ENCODE measurements around the gene LRRC72. TPM values are rescaled to one million over a fixed set of nuclear protein-coding genes. Genes with fewer than 3 reads are reported as not detected.
A peak's percentile ranks its signal among the peaks of the same experiment; 100 is the strongest.

The LRRC72 gene
- total and polyA plus RNA-seq, 4 donors, result not detected

GRCh38 chr7:16554518-16555236 lies 28.1 kb downstream of the LRRC72 start:
- DNase-seq (no peak), ATAC-seq (ENCODE audit: insufficient read depth, low FRiP score) (no peak)
- 85 to 88% methylated on average over 10 of the region's 10 CpGs for WGBS, 2 donors
- no peak for TF ChIP-seq CTCF (IDR thresholded peaks at IDR 0.05; ENCODE audit: control extremely low read depth, extremely low read depth)
- Histone ChIP-seq H3K9me3 (ENCODE audit: control insufficient read depth in 4 of 4, insufficient read depth in 3 of 4, low read length in 3 of 4) (no peaks in the 10 kb centered on the region), H3K27me3 (ENCODE audit: control insufficient read depth in 3 of 3, insufficient read depth in 3 of 3, low read length in 2 of 3) (no peaks in the 10 kb centered on the region), H3K9ac (ENCODE audit: insufficient read depth in 1 of 2, low read length in 2 of 2) (no peak overlapping the region), H3K4me1 (ENCODE audit: control insufficient read depth in 5 of 5, insufficient read depth in 5 of 5, low read length in 5 of 5) (no peaks in the 10 kb centered on the region), H3K27ac (ENCODE audit: low read depth in 1 of 2, low read length in 1 of 2) (peak overlapping the region in 1 of 2 donors; percentile 77), H3K36me3 (ENCODE audit: control insufficient read depth in 4 of 4, insufficient read depth in 4 of 4, low read length in 4 of 4) (no peaks in the 10 kb centered on the region), H3K4me3 (no peak overlapping the region)

- WGBS, 2 donors, result 69 to 94% methylated on average over 2 of the region's 2 CpGs
- DNase-seq (no peak), ATAC-seq (ENCODE audit: insufficient read depth, low FRiP score) (no peak)
- H3K27ac ChIP-seq (ENCODE audit: low read depth in 1 of 2, low read length in 1 of 2), result no peak overlapping the region
- H3K9me3 ChIP-seq (ENCODE audit: control insufficient read depth in 4 of 4, insufficient read depth in 3 of 4, low read length in 3 of 4), result no peaks in the 10 kb centered on the region
- no peaks in the 10 kb centered on the region for H3K27me3 ChIP-seq (ENCODE audit: control insufficient read depth in 3 of 3, insufficient read depth in 3 of 3, low read length in 2 of 3)
- no peak overlapping the region for H3K4me3 ChIP-seq
- H3K36me3 ChIP-seq (ENCODE audit: control insufficient read depth in 4 of 4, insufficient read depth in 4 of 4, low read length in 4 of 4), result no peaks in the 10 kb centered on the region
- no peak for TF ChIP-seq CTCF (IDR thresholded peaks at IDR 0.05; ENCODE audit: control extremely low read depth, extremely low read depth)
- no peak overlapping the region for H3K9ac ChIP-seq (ENCODE audit: insufficient read depth in 1 of 2, low read length in 2 of 2)
- H3K4me1 ChIP-seq (ENCODE audit: control insufficient read depth in 5 of 5, insufficient read depth in 5 of 5, low read length in 5 of 5), result no peaks in the 10 kb centered on the region
These were observed 29.7 kb downstream of the LRRC72 start for GRCh38 chr7:16556359-16556758.

DNA sequence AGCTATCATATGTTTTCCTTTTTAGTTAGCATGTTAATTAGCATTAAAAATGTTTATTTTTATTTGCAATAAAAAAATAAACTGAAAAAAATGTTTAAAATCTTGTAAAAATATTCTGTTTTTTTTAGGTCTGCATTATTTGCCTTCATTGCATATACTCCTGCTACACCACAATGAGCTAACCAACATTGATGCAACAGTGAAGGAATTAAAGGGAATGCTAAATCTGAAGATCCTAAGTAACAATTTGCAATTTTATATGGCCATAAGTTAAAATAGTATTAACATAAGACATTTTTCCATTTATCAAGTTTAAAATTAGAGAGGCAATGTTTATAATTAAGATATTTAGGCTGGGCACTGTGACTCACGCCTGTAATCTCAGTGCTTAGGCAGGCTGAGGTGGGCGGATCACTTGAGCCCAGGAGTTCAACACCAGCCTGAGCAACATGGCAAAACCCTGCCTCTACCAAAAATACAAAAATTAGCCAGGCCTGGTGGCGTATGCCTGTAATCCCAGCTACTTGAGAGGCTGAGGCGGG lies 32.2 kb downstream of the LRRC72 start:
- Histone ChIP-seq H3K9ac (ENCODE audit: insufficient read depth in 1 of 2, low read length in 2 of 2) (no peak overlapping the region), H3K4me1 (ENCODE audit: control insufficient read depth in 5 of 5, insufficient read depth in 5 of 5, low read length in 5 of 5) (peaks cover 0 to 3% (median 0%) of the 10 kb centered on the region in 5 donors), H3K27me3 (ENCODE audit: control insufficient read depth in 3 of 3, insufficient read depth in 3 of 3, low read length in 2 of 3) (no peaks in the 10 kb centered on the region), H3K4me3 (no peak overlapping the region), H3K36me3 (ENCODE audit: control insufficient read depth in 4 of 4, insufficient read depth in 4 of 4, low read length in 4 of 4) (no peaks in the 10 kb centered on the region), H3K9me3 (ENCODE audit: control insufficient read depth in 4 of 4, insufficient read depth in 3 of 4, low read length in 3 of 4) (no peaks in the 10 kb centered on the region), H3K27ac (ENCODE audit: low read depth in 1 of 2, low read length in 1 of 2) (no peak overlapping the region)
- DNase-seq (no peak), ATAC-seq (ENCODE audit: insufficient read depth, low FRiP score) (no peak)
- WGBS, 2 donors, result 97% methylated on average over 4 of the region's 4 CpGs
- TF ChIP-seq CTCF (IDR thresholded peaks at IDR 0.05; ENCODE audit: control extremely low read depth, extremely low read depth), result no peak

Data from lung (tissue), 12 donors.